Measurements from ENCODE around the gene NXPH4.

Gene NXPH4

DNA sequence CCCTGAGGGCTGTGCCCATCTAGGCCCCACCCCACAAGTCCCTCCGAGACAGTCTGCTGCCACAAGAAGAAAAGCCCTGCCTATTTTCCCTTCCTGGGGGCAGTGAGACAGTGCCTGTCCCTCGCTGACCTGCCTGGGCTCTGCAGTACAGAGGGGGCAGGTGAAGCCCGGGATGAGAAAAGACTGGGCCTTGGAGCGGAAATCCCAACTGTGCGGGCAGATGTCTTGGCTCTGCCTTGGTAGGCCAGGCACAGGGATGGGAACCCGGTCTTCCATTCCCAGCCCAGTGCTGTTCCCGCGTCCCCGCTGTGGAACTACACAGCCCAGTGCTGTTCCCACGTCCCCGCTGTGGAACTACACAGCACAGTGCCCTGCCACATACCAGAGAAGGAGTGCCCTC lies 12.8 kb upstream of the NXPH4 start:
- Histone ChIP-seq H3K36me3 (ENCODE audit: control insufficient read depth, insufficient read depth, low read length) (no peaks in the 10 kb centered on the region), H3K27ac (no peak overlapping the region)

DNA sequence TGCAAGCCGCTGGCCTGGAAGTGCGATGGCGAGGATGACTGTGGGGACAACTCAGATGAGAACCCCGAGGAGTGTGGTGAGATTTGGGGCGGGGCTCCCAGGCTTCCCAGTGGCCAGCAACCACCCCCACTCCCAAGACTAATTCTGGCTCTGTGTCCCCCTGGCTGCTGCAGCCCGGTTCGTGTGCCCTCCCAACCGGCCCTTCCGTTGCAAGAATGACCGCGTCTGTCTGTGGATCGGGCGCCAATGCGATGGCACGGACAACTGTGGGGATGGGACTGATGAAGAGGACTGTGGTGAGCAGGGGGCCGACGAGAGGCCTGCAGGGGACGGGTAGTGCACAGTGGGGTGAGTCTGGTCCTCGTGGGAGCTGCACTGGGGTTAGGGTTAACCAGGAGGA lies 12.1 kb upstream of the NXPH4 start:
- no peak overlapping the region for H3K4me2 ChIP-seq (ENCODE audit: low read length)
- H3K27ac ChIP-seq: no peak overlapping the region
- H3K4me3 ChIP-seq (ENCODE audit: low read depth, low read length): no peak overlapping the region
- no peaks in the 10 kb centered on the region for H3K9me3 ChIP-seq (ENCODE audit: control insufficient read depth, low read length)
- no peaks in the 10 kb centered on the region for H3K36me3 ChIP-seq (ENCODE audit: control insufficient read depth, insufficient read depth, low read length)
- no peaks in the 10 kb centered on the region for H3K79me2 ChIP-seq
- no peaks in the 10 kb centered on the region for H3K27me3 ChIP-seq (ENCODE audit: control insufficient read depth, insufficient read depth, low read length)
- H3K4me1 ChIP-seq: no peaks in the 10 kb centered on the region
- no peak overlapping the region for H2AFZ ChIP-seq
- H3K9ac ChIP-seq: no peak overlapping the region
- TF ChIP-seq, protein P1, sequence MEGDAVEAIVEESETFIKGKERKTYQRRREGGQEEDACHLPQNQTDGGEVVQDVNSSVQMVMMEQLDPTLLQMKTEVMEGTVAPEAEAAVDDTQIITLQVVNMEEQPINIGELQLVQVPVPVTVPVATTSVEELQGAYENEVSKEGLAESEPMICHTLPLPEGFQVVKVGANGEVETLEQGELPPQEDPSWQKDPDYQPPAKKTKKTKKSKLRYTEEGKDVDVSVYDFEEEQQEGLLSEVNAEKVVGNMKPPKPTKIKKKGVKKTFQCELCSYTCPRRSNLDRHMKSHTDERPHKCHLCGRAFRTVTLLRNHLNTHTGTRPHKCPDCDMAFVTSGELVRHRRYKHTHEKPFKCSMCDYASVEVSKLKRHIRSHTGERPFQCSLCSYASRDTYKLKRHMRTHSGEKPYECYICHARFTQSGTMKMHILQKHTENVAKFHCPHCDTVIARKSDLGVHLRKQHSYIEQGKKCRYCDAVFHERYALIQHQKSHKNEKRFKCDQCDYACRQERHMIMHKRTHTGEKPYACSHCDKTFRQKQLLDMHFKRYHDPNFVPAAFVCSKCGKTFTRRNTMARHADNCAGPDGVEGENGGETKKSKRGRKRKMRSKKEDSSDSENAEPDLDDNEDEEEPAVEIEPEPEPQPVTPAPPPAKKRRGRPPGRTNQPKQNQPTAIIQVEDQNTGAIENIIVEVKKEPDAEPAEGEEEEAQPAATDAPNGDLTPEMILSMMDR (IDR thresholded peaks at IDR 0.05): no peak

More for the DNA sequence above, 12.8 kb upstream of the NXPH4 start:
- Histone ChIP-seq H3K27me3 (ENCODE audit: control insufficient read depth, insufficient read depth, low read length) (no peaks in the 10 kb centered on the region), H3K9me3 (ENCODE audit: control insufficient read depth, low read length) (no peaks in the 10 kb centered on the region), H3K4me3 (ENCODE audit: low read depth, low read length) (no peak overlapping the region), H3K4me1 (no peaks in the 10 kb centered on the region), H3K9ac (no peak overlapping the region), H2AFZ (no peak overlapping the region), H3K79me2 (no peaks in the 10 kb centered on the region), H3K4me2 (ENCODE audit: low read length) (no peak overlapping the region)
- TF ChIP-seq, protein P1 (IDR thresholded peaks at IDR 0.05): no peak

DNA sequence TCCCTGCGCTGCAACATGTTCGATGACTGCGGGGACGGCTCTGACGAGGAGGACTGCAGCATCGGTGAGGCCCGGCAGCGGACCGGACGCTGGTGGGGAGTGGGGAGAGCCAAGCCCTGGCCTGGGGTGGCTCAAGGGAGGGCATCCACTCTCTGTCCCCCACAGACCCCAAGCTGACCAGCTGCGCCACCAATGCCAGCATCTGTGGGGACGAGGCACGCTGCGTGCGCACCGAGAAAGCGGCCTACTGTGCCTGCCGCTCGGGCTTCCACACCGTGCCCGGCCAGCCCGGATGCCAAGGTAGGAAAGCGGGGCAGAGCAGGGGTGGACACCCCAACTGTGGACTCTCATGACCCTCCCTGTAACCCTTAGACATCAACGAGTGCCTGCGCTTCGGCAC lies 11.4 kb upstream of the NXPH4 start:
- Histone ChIP-seq H3K4me1 (no peaks in the 10 kb centered on the region), H3K27ac (no peak overlapping the region), H3K4me2 (ENCODE audit: low read length) (no peak overlapping the region), H3K36me3 (ENCODE audit: control insufficient read depth, insufficient read depth, low read length) (no peaks in the 10 kb centered on the region), H3K27me3 (ENCODE audit: control insufficient read depth, insufficient read depth, low read length) (no peaks in the 10 kb centered on the region), H3K9me3 (ENCODE audit: control insufficient read depth, low read length) (no peaks in the 10 kb centered on the region), H3K9ac (no peak overlapping the region), H2AFZ (no peak overlapping the region), H3K79me2 (no peaks in the 10 kb centered on the region), H3K4me3 (ENCODE audit: low read depth, low read length) (no peak overlapping the region)
- TF ChIP-seq, protein P1 (IDR thresholded peaks at IDR 0.05): no peak

DNA sequence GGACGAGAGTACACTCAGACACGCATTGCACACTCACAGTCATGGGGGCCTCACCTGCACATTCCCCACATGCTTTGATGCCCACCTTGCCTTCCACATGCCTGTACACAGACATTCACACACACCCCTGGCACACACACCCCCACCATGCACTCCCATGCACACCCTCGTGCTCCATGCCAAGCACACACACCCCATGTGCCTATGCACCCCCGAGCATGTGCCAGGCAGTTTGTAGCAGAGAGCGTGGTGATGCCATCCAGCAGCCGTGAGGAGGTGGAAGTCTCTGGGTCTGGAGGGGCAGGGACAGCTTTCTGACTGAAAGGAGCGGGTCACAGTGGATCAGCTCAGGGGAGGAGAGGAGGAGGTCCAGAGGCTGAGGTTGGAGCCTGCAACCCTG lies 10.7 kb upstream of the NXPH4 start:
- no peaks in the 10 kb centered on the region for H3K27me3 ChIP-seq (ENCODE audit: control insufficient read depth, insufficient read depth, low read length)
- H3K4me3 ChIP-seq (ENCODE audit: low read depth, low read length): no peak overlapping the region
- no peak overlapping the region for H3K4me2 ChIP-seq (ENCODE audit: low read length)
- H3K36me3 ChIP-seq (ENCODE audit: control insufficient read depth, insufficient read depth, low read length): no peaks in the 10 kb centered on the region
- H3K27ac ChIP-seq: no peak overlapping the region
- H2AFZ ChIP-seq: no peak overlapping the region
- no peak overlapping the region for H3K9ac ChIP-seq
- no peaks in the 10 kb centered on the region for H3K4me1 ChIP-seq
- H3K9me3 ChIP-seq (ENCODE audit: control insufficient read depth, low read length): no peaks in the 10 kb centered on the region
- H3K79me2 ChIP-seq: no peaks in the 10 kb centered on the region
- TF ChIP-seq, protein P1 (IDR thresholded peaks at IDR 0.05): no peak

DNA sequence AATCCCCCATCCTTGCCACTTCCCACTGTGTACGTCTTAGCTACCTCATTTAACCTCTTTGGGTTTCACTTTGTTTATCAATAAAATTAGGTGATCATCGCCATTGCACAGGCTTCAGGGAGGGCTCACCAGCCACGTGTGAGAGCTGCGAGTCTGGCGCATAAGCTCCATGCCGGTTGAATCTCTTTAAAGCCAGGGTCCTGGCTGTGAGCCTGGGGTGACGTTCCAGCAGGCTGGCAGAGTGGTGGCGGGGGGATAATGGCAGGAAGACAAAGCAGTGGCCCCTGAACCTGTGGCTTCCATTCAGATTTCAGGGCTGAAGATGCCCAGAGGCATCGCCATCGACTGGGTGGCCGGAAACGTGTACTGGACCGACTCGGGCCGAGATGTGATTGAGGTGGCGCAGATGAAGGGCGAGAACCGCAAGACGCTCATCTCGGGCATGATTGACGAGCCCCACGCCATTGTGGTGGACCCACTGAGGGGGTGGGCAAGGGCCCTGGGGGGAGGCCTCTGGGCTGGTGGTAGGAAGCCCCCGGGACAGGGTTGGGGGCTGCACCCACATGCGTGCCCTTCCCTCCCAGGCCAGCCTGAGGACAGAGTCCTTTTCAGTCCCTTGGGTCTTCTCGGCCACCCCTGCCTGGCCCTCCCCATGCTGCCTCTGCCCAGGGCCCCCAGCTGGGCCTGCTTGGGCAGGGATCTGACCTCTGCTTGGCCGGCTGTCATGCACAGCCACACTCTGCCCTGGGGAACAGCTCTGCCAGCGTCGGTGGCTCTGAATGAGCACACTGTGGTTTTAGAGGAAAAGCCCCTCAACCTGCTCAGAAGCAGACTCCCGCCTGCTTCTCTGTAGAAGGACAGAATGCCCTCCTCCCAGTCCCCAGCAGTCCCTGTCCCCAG lies 8.6 kb upstream of the NXPH4 start:
- TF ChIP-seq, protein P1 (IDR thresholded peaks at IDR 0.05): no peak
- Histone ChIP-seq H3K4me3 (ENCODE audit: low read depth, low read length) (no peak overlapping the region), H3K36me3 (ENCODE audit: control insufficient read depth, insufficient read depth, low read length) (no peaks in the 10 kb centered on the region), H3K9me3 (ENCODE audit: control insufficient read depth, low read length) (no peaks in the 10 kb centered on the region), H3K9ac (no peak overlapping the region), H3K27ac (no peak overlapping the region), H3K79me2 (no peaks in the 10 kb centered on the region), H2AFZ (no peak overlapping the region), H3K4me2 (ENCODE audit: low read length) (no peak overlapping the region), H3K27me3 (ENCODE audit: control insufficient read depth, insufficient read depth, low read length) (no peaks in the 10 kb centered on the region), H3K4me1 (no peaks in the 10 kb centered on the region)

All from parathyroid adenoma (tissue), 2 donors.